GM23338 (cell line): Measurements from ENCODE around the gene STX5.

Experiments
- EZH2 ChIP-seq: fragments of 200-600 bp; sonication (generic); IDR thresholded peaks from one replicate; pipeline ENCODE4 v1.8.0; 2017; ENCODE audit warnings: antibody characterized with exemption, mild to moderate bottlenecking, low read depth; ENCODE audit not compliant: unreplicated experiment
- EZH2phosphoT487 ChIP-seq: fragments of 200-600 bp; sonication (generic); IDR thresholded peaks from one replicate; pipeline ENCODE4 v1.8.1; 2018; ENCODE audit warnings: antibody characterized with exemption; ENCODE audit not compliant: unreplicated experiment
- POLR2AphosphoS5 ChIP-seq: IDR thresholded peaks from 2 replicates; pipeline ENCODE4 v1.6.1; 2016; ENCODE audit warnings: antibody characterized with exemption, low read depth
- REST ChIP-seq: IDR thresholded peaks from one replicate; pipeline ENCODE4 v1.6.1; 2018; ENCODE audit warnings: antibody characterized with exemption; ENCODE audit not compliant: unreplicated experiment
- TF ChIP-seq, protein P1 (sequence below), 2 experiments: fragments of 200-600 bp in 1 of 2; sonication (generic) in 1 of 2; conservative IDR thresholded peaks; 2 replicates each; pipeline versions ENCODE4 v1.5.1 to v1.6.1; 2016 to 2017; ENCODE audit warnings: antibody characterized with exemption in 2 of 2, low read depth in 2 of 2, mild to moderate bottlenecking in 2 of 2, moderate library complexity in 1 of 2

GRCh38 chr11:62839050-62839945 lies 7.4 kb upstream of the STX5 start, which contains the start of gene WDR74:
- TF ChIP-seq POLR2AphosphoS5 = peak; percentile 96
- TF ChIP-seq, protein P1, sequence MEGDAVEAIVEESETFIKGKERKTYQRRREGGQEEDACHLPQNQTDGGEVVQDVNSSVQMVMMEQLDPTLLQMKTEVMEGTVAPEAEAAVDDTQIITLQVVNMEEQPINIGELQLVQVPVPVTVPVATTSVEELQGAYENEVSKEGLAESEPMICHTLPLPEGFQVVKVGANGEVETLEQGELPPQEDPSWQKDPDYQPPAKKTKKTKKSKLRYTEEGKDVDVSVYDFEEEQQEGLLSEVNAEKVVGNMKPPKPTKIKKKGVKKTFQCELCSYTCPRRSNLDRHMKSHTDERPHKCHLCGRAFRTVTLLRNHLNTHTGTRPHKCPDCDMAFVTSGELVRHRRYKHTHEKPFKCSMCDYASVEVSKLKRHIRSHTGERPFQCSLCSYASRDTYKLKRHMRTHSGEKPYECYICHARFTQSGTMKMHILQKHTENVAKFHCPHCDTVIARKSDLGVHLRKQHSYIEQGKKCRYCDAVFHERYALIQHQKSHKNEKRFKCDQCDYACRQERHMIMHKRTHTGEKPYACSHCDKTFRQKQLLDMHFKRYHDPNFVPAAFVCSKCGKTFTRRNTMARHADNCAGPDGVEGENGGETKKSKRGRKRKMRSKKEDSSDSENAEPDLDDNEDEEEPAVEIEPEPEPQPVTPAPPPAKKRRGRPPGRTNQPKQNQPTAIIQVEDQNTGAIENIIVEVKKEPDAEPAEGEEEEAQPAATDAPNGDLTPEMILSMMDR (conservative IDR thresholded peaks at IDR 0.05; ENCODE audit: low read depth in 2 of 2) = no peak
- TF ChIP-seq EZH2phosphoT487 = no peak
- no peak for TF ChIP-seq EZH2
- TF ChIP-seq REST = no peak
